ENCODE data around the gene RNU1-2. TPM values are rescaled to one million over a fixed set of nuclear protein-coding genes. Genes with fewer than 3 reads are reported as not detected.
"Not testable (repeated sequence)": the region's sequence is repeated elsewhere in the genome, so short reads cannot be mapped to it uniquely, and the experiment has no call there.

Gene RNU1-2
- total RNA-seq, 1 donor: under 0.01 TPM

DNA sequence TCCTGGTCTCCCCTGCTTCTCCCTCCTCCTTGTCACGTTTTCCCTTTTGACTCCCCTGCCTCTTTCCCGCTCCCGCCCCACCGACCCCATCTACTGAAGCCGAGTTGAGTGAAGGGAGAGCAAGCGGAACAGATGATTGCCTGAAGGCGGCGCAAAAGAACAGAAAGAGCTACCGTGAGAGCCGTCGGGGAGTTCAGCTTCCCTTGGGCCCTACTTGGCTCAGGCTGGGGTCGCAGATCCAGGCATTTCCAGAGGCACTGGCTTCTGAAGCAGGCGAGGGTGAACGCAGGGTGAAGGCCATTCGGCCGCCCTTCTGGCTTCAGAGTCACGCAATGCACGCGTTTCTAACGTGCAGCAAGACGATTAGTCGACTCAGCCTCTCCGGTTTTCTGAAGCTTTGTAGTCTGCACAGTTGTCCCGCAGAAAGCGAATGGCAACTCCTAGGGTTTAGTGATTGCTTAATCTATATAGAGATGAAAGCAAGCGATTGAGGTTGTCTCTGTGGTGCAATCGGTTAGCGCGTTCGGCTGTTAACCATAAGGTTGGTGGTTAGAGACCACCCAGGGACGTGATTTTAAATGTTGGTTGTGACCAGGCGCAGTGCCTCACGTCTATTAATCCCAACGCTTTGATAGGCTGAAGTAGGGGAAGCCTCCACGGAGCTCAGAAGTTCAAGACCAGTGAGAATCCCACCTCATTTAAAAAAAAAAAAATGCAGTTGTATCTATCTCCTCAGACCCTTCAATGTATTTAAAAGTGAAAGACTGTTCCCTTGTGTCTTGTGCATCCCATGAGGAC is 20.6 kb upstream of the RNU1-2 start:
- not testable (repeated sequence) for H3K9me3 ChIP-seq (ENCODE audit: low read depth, low read length); H3K4me3 ChIP-seq (ENCODE audit: low read length); H3K4me1 ChIP-seq (ENCODE audit: insufficient read depth, low read length)
- H3K27me3 ChIP-seq (ENCODE audit: insufficient read depth, low read length): peaks cover 27% of the 10 kb centered on the region

DNA sequence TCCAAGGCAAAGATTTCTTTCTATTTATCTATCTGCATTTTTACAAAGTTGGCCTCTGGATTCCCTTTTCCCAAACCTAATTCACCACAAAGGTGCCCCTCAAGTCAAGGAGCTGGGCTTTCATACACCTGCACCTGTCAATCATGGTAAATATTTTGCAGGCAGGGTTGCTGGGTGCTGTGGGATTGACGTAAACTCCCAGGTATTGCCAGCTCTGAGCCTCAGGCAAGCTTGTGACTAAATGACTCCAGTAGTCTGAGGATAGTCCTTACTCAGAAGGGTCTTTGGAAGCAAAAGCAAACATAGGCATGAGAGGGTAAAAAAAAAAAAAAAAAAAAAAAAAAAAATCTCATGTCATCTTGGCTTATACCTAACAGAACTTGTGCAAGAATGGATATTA is 14.0 kb upstream of the RNU1-2 start:
- H3K27me3 ChIP-seq (ENCODE audit: insufficient read depth, low read length): peaks cover 16% of the 10 kb centered on the region
- not testable (repeated sequence) for H3K9me3 ChIP-seq (ENCODE audit: low read depth, low read length); H3K4me3 ChIP-seq (ENCODE audit: low read length); H3K4me1 ChIP-seq (ENCODE audit: insufficient read depth, low read length)

DNA sequence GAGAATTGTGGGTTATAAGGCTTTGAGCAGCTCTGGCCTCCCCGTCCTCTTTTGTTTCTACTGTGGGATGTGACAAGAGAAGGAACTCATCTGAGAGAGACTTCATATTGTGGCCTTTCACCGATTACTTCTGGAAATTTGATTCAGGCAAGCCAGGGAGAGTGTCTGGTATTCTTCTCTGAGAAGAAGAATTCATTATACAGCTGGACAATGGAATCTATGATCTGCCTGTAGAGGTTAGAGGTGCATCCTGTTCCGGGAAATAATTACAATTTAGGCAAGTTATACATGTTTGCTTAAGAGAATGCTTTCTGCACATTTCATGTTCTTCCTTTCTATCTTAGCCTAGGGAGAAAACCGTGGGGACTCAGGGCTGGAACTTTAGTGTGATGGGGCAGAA is 12.8 kb upstream of the RNU1-2 start:
- no peak overlapping the region for H3K4me3 ChIP-seq (ENCODE audit: low read length)
- H3K9me3 ChIP-seq (ENCODE audit: low read depth, low read length): no peaks in the 10 kb centered on the region
- H3K27me3 ChIP-seq (ENCODE audit: insufficient read depth, low read length): peaks cover 16% of the 10 kb centered on the region
- no peaks in the 10 kb centered on the region for H3K4me1 ChIP-seq (ENCODE audit: insufficient read depth, low read length)

DNA sequence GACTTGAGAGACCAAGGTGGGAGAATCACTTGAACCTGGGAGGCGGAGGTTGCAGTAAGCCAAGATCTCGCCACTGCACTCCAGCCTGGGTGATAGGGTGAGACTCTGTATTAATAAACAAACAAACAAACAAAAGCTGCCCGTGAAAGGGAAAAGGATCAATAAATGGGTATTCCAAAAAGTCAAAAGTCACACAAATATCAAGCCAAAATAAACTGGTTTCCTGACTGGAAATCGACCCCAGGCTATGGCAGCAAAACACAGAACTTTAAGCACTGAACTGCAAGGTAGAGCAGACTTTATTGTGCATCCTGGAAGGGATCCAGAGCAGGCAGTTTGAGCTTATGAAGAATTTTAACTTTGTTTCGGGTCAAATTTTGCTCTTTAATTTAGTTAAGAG is 11.3 kb upstream of the RNU1-2 start:
- H3K9me3 ChIP-seq (ENCODE audit: low read depth, low read length); H3K4me1 ChIP-seq (ENCODE audit: insufficient read depth, low read length); H3K4me3 ChIP-seq (ENCODE audit: low read length): not testable (repeated sequence)
- H3K27me3 ChIP-seq (ENCODE audit: insufficient read depth, low read length): peaks cover 15% of the 10 kb centered on the region

DNA sequence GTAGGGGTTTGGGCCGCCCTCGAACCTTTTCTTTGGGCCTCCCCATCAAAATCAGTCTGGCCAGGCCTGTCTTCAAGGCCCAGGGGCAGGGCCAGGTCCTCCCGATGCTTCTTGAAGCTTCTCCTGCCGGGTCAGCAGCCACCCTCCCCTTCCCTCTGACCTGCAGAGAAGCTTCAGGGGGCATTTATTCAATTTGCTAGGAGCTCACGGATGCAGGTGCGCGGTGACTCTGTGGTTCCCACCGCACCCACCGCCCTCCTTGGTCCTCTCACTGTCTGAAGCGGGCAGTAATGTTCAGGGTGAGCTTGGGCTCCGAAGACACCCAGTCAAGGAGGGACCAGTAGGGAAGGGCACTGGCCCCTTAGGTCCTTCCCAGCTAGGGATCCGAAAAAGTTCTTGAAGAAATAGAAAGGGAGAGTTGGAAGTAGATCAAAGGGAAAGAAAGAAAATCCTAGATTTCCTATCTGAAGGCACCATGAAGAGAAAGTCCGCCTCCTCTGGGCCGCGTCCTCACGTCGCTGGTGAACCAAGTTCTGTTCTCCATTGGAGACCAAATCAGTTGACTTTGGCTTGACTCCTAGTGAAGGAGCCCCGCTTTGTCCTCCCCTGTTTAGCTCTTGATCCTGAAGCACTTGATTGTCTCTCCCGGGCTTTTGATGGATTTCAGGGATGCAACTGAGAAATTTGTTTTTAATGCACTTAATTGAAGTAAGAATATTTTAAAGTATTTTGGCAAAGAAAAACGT is 8.7 kb upstream of the RNU1-2 start:
- H3K9me3 ChIP-seq (ENCODE audit: low read depth, low read length): no peaks in the 10 kb centered on the region
- H3K27me3 ChIP-seq (ENCODE audit: insufficient read depth, low read length): peaks cover 9% of the 10 kb centered on the region
- peaks cover 15% of the 10 kb centered on the region for H3K4me1 ChIP-seq (ENCODE audit: insufficient read depth, low read length)
- H3K4me3 ChIP-seq (ENCODE audit: low read length): no peak overlapping the region

DNA sequence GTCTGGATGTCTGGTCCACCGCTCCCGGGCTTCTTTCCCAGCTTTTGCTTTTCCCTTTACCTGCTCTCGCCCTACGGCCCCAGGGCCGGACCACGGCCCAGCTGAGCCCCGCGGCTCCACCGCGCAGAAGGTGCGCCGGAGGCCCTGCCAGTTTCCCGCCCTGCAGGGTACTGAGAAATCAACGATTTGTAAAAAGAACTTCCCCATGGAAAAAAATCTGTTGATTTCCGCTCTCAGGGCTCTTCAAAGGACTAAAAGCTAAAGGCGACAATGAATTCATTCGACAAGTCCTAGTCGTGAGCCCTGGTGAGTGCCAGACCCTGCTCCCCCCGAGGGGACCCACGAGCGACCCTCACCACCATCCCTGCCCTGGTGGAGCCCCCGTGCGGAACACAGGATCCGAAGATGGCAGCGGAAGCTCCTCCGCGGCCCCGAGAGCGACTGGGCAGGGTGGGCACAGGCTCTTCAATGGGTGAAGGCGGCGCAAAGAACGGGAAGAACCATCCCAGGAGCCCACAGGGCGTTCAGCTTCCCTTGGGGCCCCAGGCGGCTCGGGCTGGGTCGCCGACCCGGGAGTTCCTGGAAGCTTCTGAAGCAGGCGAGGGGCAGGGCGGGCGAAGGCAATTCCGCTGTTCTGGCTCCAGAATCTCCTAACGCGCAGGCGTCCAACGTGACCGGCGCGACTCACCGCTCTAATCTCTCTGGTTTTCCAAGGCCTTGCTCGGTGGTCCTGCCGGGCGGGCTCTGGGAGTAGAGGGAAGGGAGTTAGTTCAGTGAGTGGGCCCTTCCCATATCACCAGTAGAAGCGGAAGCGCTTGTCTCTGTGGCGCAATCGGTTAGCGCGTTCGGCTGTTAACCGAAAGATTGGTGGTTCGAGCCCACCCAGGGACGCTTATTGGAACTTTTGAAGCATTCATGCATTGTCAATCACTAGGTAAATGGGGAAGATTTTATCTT is 6.6 kb upstream of the RNU1-2 start:
- peaks cover 15% of the 10 kb centered on the region for H3K4me1 ChIP-seq (ENCODE audit: insufficient read depth, low read length)
- peak overlapping the region; percentile 60 for H3K4me3 ChIP-seq (ENCODE audit: low read length)

DNA sequence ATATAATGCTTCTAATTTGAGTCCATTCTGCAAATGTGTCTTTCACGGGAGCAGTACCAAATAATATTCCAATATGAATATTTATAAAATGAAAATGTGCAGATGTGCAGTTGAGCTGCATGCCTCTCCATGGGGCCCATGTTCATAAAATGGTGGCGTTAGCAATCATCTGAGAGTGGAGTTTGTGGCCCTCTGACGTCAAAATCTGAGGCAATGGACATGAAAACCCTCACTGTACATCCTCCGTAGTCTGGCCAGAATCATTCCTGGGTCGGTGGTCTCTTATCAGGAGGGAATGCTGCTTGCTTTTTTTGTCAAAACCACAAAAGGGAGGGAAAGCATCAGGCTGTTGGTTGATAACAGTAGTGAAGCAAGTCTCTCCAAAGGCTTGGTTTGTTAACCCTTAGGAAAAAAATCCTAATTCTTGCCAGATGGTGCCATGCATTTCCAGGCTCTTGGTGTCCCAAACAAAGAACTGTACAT is 5.2 kb upstream of the RNU1-2 start:
- H3K27me3 ChIP-seq (ENCODE audit: insufficient read depth, low read length); H3K4me3 ChIP-seq (ENCODE audit: low read length); H3K9me3 ChIP-seq (ENCODE audit: low read depth, low read length): not testable (repeated sequence)
- H3K4me1 ChIP-seq (ENCODE audit: insufficient read depth, low read length): peaks cover 15% of the 10 kb centered on the region

More for the DNA sequence above, 6.6 kb upstream of the RNU1-2 start:
- Histone ChIP-seq H3K9me3 (ENCODE audit: low read depth, low read length) (no peaks in the 10 kb centered on the region), H3K27me3 (ENCODE audit: insufficient read depth, low read length) (peaks cover 7% of the 10 kb centered on the region)

DNA sequence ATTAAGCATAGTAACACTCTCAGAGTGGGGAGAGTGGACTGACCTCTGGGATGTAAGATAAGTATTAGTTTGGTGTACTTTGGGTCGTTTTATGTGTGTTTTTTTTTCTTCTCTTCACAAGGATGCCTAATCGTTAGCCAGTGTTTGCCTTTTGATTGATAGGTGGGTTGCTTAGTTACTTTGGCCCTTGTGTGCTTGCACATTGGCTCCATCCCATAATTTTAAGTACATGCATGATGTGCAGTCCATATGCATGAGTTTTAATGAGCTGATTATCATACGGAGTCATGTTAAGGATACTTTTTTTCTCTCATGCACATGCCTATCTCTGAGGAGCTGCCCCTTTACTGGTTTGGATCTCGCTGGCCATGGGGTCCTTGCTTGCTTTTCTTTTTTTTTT is 4.7 kb upstream of the RNU1-2 start:
- H3K9me3 ChIP-seq (ENCODE audit: low read depth, low read length); H3K27me3 ChIP-seq (ENCODE audit: insufficient read depth, low read length); H3K4me3 ChIP-seq (ENCODE audit: low read length): not testable (repeated sequence)
- H3K4me1 ChIP-seq (ENCODE audit: insufficient read depth, low read length): peaks cover 15% of the 10 kb centered on the region

DNA sequence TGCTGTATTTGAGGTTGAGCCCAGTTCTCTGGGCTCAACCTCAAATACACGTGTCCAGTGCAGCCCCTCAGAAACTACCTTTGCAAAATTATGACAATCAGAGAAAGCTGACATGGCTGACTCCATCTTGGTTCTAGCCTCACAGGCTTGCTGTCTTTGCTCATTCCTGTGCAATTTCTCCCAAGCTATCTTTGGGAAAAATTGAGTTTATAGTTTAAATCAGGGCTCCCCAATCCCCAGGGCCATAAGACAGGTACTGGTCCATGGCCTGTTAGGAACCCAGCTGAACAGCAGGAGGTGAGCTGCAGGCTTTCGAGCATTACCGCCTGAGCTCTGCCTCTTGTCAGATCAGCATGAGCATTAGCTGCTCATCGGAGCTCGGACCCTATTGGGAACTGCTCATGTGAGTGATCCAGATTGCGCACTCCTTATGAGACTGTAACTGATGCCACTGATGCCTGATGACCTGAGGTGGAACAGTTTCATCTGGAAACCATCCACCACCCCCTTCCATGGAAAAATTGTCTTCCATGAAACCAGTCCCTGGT is 2.7 kb upstream of the RNU1-2 start:
- H3K4me3 ChIP-seq (ENCODE audit: low read length); H3K9me3 ChIP-seq (ENCODE audit: low read depth, low read length); H3K27me3 ChIP-seq (ENCODE audit: insufficient read depth, low read length): not testable (repeated sequence)
- peaks cover 29% of the 10 kb centered on the region for H3K4me1 ChIP-seq (ENCODE audit: insufficient read depth, low read length)

DNA sequence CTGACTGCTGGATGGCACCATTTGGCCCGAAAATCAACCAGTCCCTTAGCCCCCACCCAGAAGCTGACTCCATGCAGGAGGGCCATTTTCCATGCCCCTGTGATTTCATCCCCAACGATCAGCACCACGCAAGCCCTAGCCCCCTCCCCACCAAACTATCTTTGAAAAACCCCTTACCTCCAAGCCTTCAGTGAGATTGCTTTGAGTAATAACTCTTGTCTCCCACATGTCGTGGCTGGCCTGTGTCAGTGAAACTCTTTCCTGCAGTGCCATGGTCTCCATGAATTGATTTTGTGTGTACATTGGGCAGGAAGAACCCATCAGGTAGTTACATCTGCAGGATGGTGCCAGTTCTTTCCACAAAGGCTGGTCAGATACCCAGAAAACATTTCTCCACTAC is 2.0 kb upstream of the RNU1-2 start:
- H3K4me1 ChIP-seq (ENCODE audit: insufficient read depth, low read length): peaks cover 25% of the 10 kb centered on the region
- H3K9me3 ChIP-seq (ENCODE audit: low read depth, low read length); H3K27me3 ChIP-seq (ENCODE audit: insufficient read depth, low read length); H3K4me3 ChIP-seq (ENCODE audit: low read length): not testable (repeated sequence)

DNA sequence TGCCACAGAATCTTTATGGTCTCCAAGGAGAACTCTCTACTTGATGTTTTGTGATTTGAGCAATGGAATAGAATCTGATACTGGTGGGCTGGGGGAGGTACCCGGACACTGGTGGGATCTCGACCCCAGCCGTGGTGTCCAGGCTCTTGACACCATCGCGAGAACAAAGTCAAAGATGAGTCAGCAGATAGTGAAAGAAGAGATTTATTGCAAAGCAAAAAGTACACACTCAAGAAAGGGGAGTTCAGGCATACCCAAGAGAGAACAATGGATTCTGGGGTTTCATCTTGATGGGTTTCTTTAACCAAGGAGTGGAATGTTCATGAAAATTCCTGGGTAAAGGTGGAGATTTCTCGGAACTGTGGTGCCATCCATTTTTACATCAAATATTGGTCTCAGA is 1.4 kb upstream of the RNU1-2 start:
- H3K9me3 ChIP-seq (ENCODE audit: low read depth, low read length); H3K27me3 ChIP-seq (ENCODE audit: insufficient read depth, low read length): not testable (repeated sequence)
- peaks cover 22% of the 10 kb centered on the region for H3K4me1 ChIP-seq (ENCODE audit: insufficient read depth, low read length)

DNA sequence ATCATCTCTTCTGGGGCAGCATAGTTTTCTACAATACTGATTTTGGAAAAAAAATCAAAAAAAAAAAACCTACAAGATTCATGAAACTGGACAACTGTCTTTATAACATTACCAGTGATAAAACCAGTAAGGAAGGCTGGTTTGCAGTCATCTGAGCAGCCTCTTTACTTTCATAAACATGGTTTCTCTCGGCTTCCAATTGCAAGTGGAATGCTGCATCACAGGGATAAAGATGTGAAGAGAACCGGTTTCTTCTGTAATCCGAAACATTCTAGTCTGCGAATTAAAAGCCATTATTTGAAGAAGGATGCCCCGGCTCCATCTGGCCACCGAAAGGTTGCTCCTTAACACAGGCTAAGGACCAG is 565 bp upstream of the RNU1-2 start:
- Histone ChIP-seq H3K4me3 (ENCODE audit: low read length) (peak overlapping the region; percentile 27), H3K4me1 (ENCODE audit: insufficient read depth, low read length) (peaks cover 14% of the 10 kb centered on the region)
- not testable (repeated sequence) for H3K27me3 ChIP-seq (ENCODE audit: insufficient read depth, low read length); H3K9me3 ChIP-seq (ENCODE audit: low read depth, low read length)

More for the DNA sequence above, 1.4 kb upstream of the RNU1-2 start:
- H3K4me3 ChIP-seq (ENCODE audit: low read length): not testable (repeated sequence)

DNA sequence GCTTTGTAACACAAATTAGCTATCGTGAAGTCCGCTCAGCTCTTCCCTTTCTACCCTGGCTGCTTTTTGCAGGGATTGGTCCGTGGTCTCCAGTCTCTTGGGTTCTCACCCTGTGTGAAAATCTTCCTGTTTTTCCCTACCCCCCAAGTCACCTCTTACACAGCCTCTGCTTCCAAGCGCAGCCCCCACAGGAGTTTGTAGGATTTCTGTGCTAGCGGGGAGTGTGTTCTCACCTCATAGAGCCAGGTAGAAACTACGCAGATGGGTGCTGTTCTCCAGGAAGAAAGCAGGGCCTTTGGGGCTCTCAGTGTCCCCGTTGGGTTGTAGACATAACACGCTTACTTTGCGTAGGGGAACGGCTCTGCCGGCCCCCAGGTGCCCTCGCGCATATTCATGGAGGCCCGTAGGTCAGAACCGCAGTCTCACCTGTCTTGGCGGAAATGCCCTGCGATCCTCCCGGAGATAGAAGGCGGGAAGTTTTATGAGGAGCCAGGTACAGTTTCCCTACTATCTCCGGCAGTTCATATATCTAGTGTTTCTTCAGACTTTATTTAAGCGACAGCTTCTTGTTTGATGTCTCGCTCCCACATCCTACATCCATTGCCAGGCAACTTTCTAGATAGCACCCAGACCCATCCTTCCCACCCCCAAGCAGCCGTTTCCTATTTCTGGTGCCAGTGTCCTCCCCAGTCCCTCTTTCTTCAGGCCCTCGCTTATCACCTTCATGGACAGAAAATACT is 706 bp downstream of the RNU1-2 start:
- Histone ChIP-seq H3K4me3 (ENCODE audit: low read length) (peak overlapping the region; percentile 18), H3K4me1 (ENCODE audit: insufficient read depth, low read length) (peaks cover 23% of the 10 kb centered on the region)
- not testable (repeated sequence) for H3K27me3 ChIP-seq (ENCODE audit: insufficient read depth, low read length); H3K9me3 ChIP-seq (ENCODE audit: low read depth, low read length)

DNA sequence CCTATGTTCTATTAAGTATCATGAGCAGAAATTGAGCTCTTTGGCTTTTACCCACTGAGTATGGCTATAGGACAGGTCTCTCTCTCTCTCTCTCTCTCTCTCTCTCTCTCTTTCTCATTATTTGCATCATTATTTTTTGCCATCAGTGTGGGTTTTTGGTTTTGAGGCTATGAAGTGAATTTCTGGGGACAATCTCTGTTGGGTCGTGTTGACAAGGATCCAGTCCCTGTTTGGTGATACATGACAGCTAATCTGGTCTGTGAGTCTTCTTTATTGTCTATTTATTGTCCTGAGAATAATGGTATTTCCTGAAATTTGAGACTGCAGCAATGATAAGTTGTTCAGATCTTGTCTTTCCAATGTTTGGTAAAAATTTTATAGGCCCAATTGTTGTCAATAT is 1.9 kb downstream of the RNU1-2 start:
- not testable (repeated sequence) for H3K4me3 ChIP-seq (ENCODE audit: low read length); H3K9me3 ChIP-seq (ENCODE audit: low read depth, low read length); H3K27me3 ChIP-seq (ENCODE audit: insufficient read depth, low read length)
- peaks cover 32% of the 10 kb centered on the region for H3K4me1 ChIP-seq (ENCODE audit: insufficient read depth, low read length)

All from mononuclear cell (primary cell).